ENCODE results near the gene CDHR1.
"Not testable (repeated sequence)": the region's sequence is repeated elsewhere in the genome, so short reads cannot be mapped to it uniquely, and the experiment has no call there.

CDHR1 gene

GRCh38 chr10:84171700-84172466 lies 22.5 kb upstream of the CDHR1 start:
- H3F3A ChIP-seq (ENCODE audit: insufficient read depth); H3K27ac ChIP-seq (ENCODE audit: low read depth, low read length); H4K20me1 ChIP-seq (ENCODE audit: low read depth, low read length); H2AFZ ChIP-seq (ENCODE audit: low read depth, low read length, severe bottlenecking); H3K9me3 ChIP-seq (ENCODE audit: insufficient read depth, low read length); H3K4me3 ChIP-seq (ENCODE audit: insufficient read depth, low read length, poor library complexity, severe bottlenecking); H3K9ac ChIP-seq (ENCODE audit: low read length); H3K9me2 ChIP-seq (replicated peaks; ENCODE audit: insufficient read depth, low read length); H3K27me3 ChIP-seq (ENCODE audit: low read length); H3K4me2 ChIP-seq (ENCODE audit: low read depth, low read length, poor library complexity, severe bottlenecking); H3K79me2 ChIP-seq (ENCODE audit: insufficient read depth, low read length); H3K36me3 ChIP-seq (ENCODE audit: low read length): not testable (repeated sequence)

- Histone ChIP-seq H4K20me1 (ENCODE audit: low read depth, low read length) (no peaks in the 10 kb centered on the region), H3K27ac (ENCODE audit: low read depth, low read length) (no peak overlapping the region), H3K9me3 (ENCODE audit: insufficient read depth, low read length) (no peaks in the 10 kb centered on the region), H3K9ac (ENCODE audit: low read length) (no peak overlapping the region), H3F3A (ENCODE audit: insufficient read depth) (no peaks in the 10 kb centered on the region), H3K27me3 (ENCODE audit: low read length) (no peaks in the 10 kb centered on the region), H3K4me3 (ENCODE audit: insufficient read depth, low read length, poor library complexity, severe bottlenecking) (no peak overlapping the region), H3K79me2 (ENCODE audit: insufficient read depth, low read length) (no peaks in the 10 kb centered on the region), H2AFZ (ENCODE audit: low read depth, low read length, severe bottlenecking) (no peak overlapping the region), H3K4me2 (ENCODE audit: low read depth, low read length, poor library complexity, severe bottlenecking) (no peak overlapping the region), H3K36me3 (ENCODE audit: low read length) (no peaks in the 10 kb centered on the region), H3K9me2 (replicated peaks; ENCODE audit: insufficient read depth, low read length) (no peaks in the 10 kb centered on the region)
- no peak for TF ChIP-seq EZH2phosphoT487 (conservative IDR thresholded peaks at IDR 0.05; ENCODE audit: low read length)
- TF ChIP-seq, protein P1, sequence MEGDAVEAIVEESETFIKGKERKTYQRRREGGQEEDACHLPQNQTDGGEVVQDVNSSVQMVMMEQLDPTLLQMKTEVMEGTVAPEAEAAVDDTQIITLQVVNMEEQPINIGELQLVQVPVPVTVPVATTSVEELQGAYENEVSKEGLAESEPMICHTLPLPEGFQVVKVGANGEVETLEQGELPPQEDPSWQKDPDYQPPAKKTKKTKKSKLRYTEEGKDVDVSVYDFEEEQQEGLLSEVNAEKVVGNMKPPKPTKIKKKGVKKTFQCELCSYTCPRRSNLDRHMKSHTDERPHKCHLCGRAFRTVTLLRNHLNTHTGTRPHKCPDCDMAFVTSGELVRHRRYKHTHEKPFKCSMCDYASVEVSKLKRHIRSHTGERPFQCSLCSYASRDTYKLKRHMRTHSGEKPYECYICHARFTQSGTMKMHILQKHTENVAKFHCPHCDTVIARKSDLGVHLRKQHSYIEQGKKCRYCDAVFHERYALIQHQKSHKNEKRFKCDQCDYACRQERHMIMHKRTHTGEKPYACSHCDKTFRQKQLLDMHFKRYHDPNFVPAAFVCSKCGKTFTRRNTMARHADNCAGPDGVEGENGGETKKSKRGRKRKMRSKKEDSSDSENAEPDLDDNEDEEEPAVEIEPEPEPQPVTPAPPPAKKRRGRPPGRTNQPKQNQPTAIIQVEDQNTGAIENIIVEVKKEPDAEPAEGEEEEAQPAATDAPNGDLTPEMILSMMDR (IDR thresholded peaks at IDR 0.05; ENCODE audit: insufficient read depth, low read length, poor library complexity, severe bottlenecking), result no peak
Observed at GRCh38 chr10:84172467-84173356, 21.6 kb upstream of the CDHR1 start.

DNA sequence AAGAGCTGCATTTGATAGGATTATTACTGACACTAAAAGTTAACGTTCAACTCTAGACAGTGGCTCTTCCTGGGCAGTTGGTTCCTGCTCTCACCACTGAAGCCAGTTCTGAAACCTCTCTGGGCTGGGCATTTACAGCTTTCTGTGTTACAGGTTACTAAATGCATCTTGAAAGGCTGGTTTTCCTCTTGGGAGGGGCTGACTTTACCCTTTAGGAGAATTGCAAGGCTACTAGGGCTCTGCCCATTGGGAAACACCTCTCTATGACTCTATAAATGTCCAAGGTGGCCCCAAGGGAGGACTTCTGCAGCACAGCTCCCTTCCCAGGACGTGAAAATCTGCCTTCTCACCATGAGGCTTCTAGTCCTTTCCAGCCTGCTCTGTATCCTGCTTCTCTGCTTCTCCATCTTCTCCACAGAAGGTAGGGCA lies 20.8 kb upstream of the CDHR1 start, which contains the start of gene GPR15LG:
TSS of gene GPR15LG (plus strand) at position 301 of the 429 bp plus-strand sequence. CDS start at position 352, 51 bp downstream.
- Histone ChIP-seq H3F3A (ENCODE audit: insufficient read depth) (no peaks in the 10 kb centered on the region), H3K9ac (ENCODE audit: low read length) (no peak within 1 kb of the TSS), H2AFZ (ENCODE audit: low read depth, low read length, severe bottlenecking) (no peak within 1 kb of the TSS), H3K9me2 (replicated peaks; ENCODE audit: insufficient read depth, low read length) (no peaks in the 10 kb centered on the region), H3K36me3 (ENCODE audit: low read length) (no peaks in the 10 kb centered on the region), H3K4me3 (ENCODE audit: insufficient read depth, low read length, poor library complexity, severe bottlenecking) (no peak within 1 kb of the TSS), H4K20me1 (ENCODE audit: low read depth, low read length) (no peaks in the 10 kb centered on the region), H3K27ac (ENCODE audit: low read depth, low read length) (no peak within 1 kb of the TSS), H3K9me3 (ENCODE audit: insufficient read depth, low read length) (no peaks in the 10 kb centered on the region), H3K79me2 (ENCODE audit: insufficient read depth, low read length) (no peaks in the 10 kb centered on the region), H3K4me2 (ENCODE audit: low read depth, low read length, poor library complexity, severe bottlenecking) (no peak within 1 kb of the TSS), H3K27me3 (ENCODE audit: low read length) (no peaks in the 10 kb centered on the region)
- TF ChIP-seq, protein P1 (IDR thresholded peaks at IDR 0.05; ENCODE audit: insufficient read depth, low read length, poor library complexity, severe bottlenecking), result no peak
- no peak for TF ChIP-seq EZH2phosphoT487 (conservative IDR thresholded peaks at IDR 0.05; ENCODE audit: low read length)

All from SU-DHL-6 (cell line).